MG63 (cell line): ENCODE results near the gene RFTN1. TPM values are rescaled to one million over a fixed set of nuclear protein-coding genes. Genes with fewer than 3 reads are reported as not detected.

Experiments used
- DNase-seq: peaks from one replicate; pipeline ENCODE4 v3.0.0-alpha.2; 2020
- H3K27me3 ChIP-seq: fragments of 250-450 bp; sonication (Bioruptor Pico); 2 replicates; pipeline ENCODE4 v1.5.1; 2020; ENCODE audit warnings: mild to moderate bottlenecking, moderate library complexity
- H3K36me3 ChIP-seq: fragments of 250-450 bp; sonication (Bioruptor Pico); 2 replicates; pipeline ENCODE4 v1.5.1; 2020; ENCODE audit warnings: mild to moderate bottlenecking, moderate library complexity
- H3K4me3 ChIP-seq: fragments of 250-450 bp; sonication (Bioruptor Pico); 2 replicates; pipeline ENCODE4 v1.5.1; 2020; ENCODE audit warnings: mild to moderate bottlenecking, moderate library complexity
- H3K9me3 ChIP-seq: fragments of 250-450 bp; sonication (Bioruptor Pico); 2 replicates; pipeline ENCODE4 v1.5.1; 2020; ENCODE audit warnings: mild to moderate bottlenecking, moderate library complexity
- total RNA-seq: library from RNA; depleted of rRNA; stranded (reverse); fragments of >200 nt; shearing (Covaris generic); gene quantifications from 2 replicates; pipeline ENCODE4 v1.2.3, GENCODE V29; 2014; ENCODE audit warnings: low replicate concordance

Gene RFTN1
- total RNA-seq, 1 experiment from 2014 or later, result 44.1 TPM

- H3K4me3 ChIP-seq, result no peak overlapping the region
- DNase-seq, result no peak
- H3K27me3 ChIP-seq, result no peaks in the 10 kb centered on the region
- no peaks in the 10 kb centered on the region for H3K9me3 ChIP-seq
- peaks cover 5% of the 10 kb centered on the region for H3K36me3 ChIP-seq
Observed at GRCh38 chr3:16484984-16485383, 28.5 kb downstream of the RFTN1 start.

GRCh38 chr3:16484216-16484615 is 29.3 kb downstream of the RFTN1 start:
- Histone ChIP-seq H3K36me3 (peaks cover 5% of the 10 kb centered on the region), H3K9me3 (no peaks in the 10 kb centered on the region), H3K4me3 (no peak overlapping the region), H3K27me3 (no peaks in the 10 kb centered on the region)
- peak; percentile 35 for DNase-seq

- DNase-seq, result no peak
- Histone ChIP-seq H3K4me3 (no peak overlapping the region), H3K27me3 (no peaks in the 10 kb centered on the region), H3K9me3 (no peaks in the 10 kb centered on the region; the same call in 1 of the 2 replicates), H3K36me3 (no peaks in the 10 kb centered on the region)
Observed at GRCh38 chr3:16482770-16483531, 30.5 kb downstream of the RFTN1 start.

GRCh38 chr3:16482194-16482769 is 31.2 kb downstream of the RFTN1 start:
- Histone ChIP-seq H3K4me3 (no peak overlapping the region), H3K36me3 (peaks cover 2% of the 10 kb centered on the region; the same call in 1 of the 2 replicates), H3K27me3 (no peaks in the 10 kb centered on the region), H3K9me3 (no peaks in the 10 kb centered on the region; the same call in 1 of the 2 replicates)
- no peak for DNase-seq

- no peaks in the 10 kb centered on the region for H3K27me3 ChIP-seq
- no peaks in the 10 kb centered on the region; the same call in 1 of the 2 replicates for H3K9me3 ChIP-seq
- H3K36me3 ChIP-seq, result peaks cover 3% of the 10 kb centered on the region
- no peak for DNase-seq
- H3K4me3 ChIP-seq, result no peak overlapping the region
Observed at GRCh38 chr3:16481546-16481897, 32.0 kb downstream of the RFTN1 start.

- Histone ChIP-seq H3K27me3 (no peaks in the 10 kb centered on the region), H3K9me3 (no peaks in the 10 kb centered on the region; the same call in 1 of the 2 replicates), H3K4me3 (no peak overlapping the region), H3K36me3 (peaks cover 6% of the 10 kb centered on the region)
- DNase-seq, result no peak
Observed at GRCh38 chr3:16480861-16481545, 32.5 kb downstream of the RFTN1 start.

GRCh38 chr3:16478516-16478915 is 35.0 kb downstream of the RFTN1 start:
- Histone ChIP-seq H3K9me3 (no peaks in the 10 kb centered on the region; the same call in 1 of the 2 replicates), H3K27me3 (no peaks in the 10 kb centered on the region), H3K4me3 (no peak overlapping the region), H3K36me3 (peaks cover 6% of the 10 kb centered on the region)
- no peak for DNase-seq

- no peaks in the 10 kb centered on the region; the same call in 1 of the 2 replicates for H3K9me3 ChIP-seq
- no peak for DNase-seq
Observed at GRCh38 chr3:16477521-16477920, 36.0 kb downstream of the RFTN1 start.

GRCh38 chr3:16477056-16477455 is 36.4 kb downstream of the RFTN1 start:
- H3K27me3 ChIP-seq, result no peaks in the 10 kb centered on the region
- peaks cover 6% of the 10 kb centered on the region for H3K36me3 ChIP-seq
- no peaks in the 10 kb centered on the region; the same call in 1 of the 2 replicates for H3K9me3 ChIP-seq
- DNase-seq, result no peak
- no peak overlapping the region for H3K4me3 ChIP-seq

More at GRCh38 chr3:16477521-16477920, 36.0 kb downstream of the RFTN1 start:
- Histone ChIP-seq H3K4me3 (no peak overlapping the region), H3K36me3 (peaks cover 6% of the 10 kb centered on the region), H3K27me3 (no peaks in the 10 kb centered on the region)

- H3K36me3 ChIP-seq, result peaks cover 6% of the 10 kb centered on the region
- peak; percentile 17 for DNase-seq
- H3K9me3 ChIP-seq, result no peaks in the 10 kb centered on the region; the same call in 1 of the 2 replicates
- no peak overlapping the region for H3K4me3 ChIP-seq
- no peaks in the 10 kb centered on the region for H3K27me3 ChIP-seq
Observed at GRCh38 chr3:16476636-16477035, 36.9 kb downstream of the RFTN1 start.

- DNase-seq, result no peak
- Histone ChIP-seq H3K36me3 (peaks cover 9% of the 10 kb centered on the region), H3K27me3 (no peaks in the 10 kb centered on the region), H3K4me3 (no peak overlapping the region), H3K9me3 (peaks cover 3% of the 10 kb centered on the region)
Observed at GRCh38 chr3:16475766-16476165, 37.7 kb downstream of the RFTN1 start.

- Histone ChIP-seq H3K9me3 (peaks cover 5% of the 10 kb centered on the region), H3K27me3 (no peaks in the 10 kb centered on the region), H3K36me3 (peaks cover 9% of the 10 kb centered on the region), H3K4me3 (no peak overlapping the region)
- DNase-seq, result no peak
Observed at GRCh38 chr3:16474920-16475319, 38.6 kb downstream of the RFTN1 start.

- peaks cover 5% of the 10 kb centered on the region for H3K9me3 ChIP-seq
- H3K36me3 ChIP-seq, result peaks cover 9% of the 10 kb centered on the region
- no peaks in the 10 kb centered on the region for H3K27me3 ChIP-seq
- no peak overlapping the region for H3K4me3 ChIP-seq
- no peak for DNase-seq
Observed at GRCh38 chr3:16474216-16474615, 39.3 kb downstream of the RFTN1 start.

- DNase-seq, result no peak
- Histone ChIP-seq H3K36me3 (peaks cover 7% of the 10 kb centered on the region), H3K9me3 (peaks cover 5% of the 10 kb centered on the region), H3K27me3 (no peaks in the 10 kb centered on the region), H3K4me3 (no peak overlapping the region)
Observed at GRCh38 chr3:16472593-16472992, 40.9 kb downstream of the RFTN1 start.

GRCh38 chr3:16471897-16472296 is 41.6 kb downstream of the RFTN1 start:
- Histone ChIP-seq H3K9me3 (peaks cover 5% of the 10 kb centered on the region), H3K36me3 (peaks cover 7% of the 10 kb centered on the region; the same call in 1 of the 2 replicates), H3K27me3 (no peaks in the 10 kb centered on the region), H3K4me3 (no peak overlapping the region)
- DNase-seq, result no peak

- no peak for DNase-seq
- peaks cover 5% of the 10 kb centered on the region for H3K9me3 ChIP-seq
- H3K27me3 ChIP-seq, result no peaks in the 10 kb centered on the region
- 0 out of 2 replicates have a peak, but pooled peaks cover 3% of the 10 kb centered on the region for H3K36me3 ChIP-seq
- H3K4me3 ChIP-seq, result no peak overlapping the region
Observed at GRCh38 chr3:16470590-16470989, 42.9 kb downstream of the RFTN1 start.
